A172 (cell line): ENCODE measurements around the gene ATP2B2. TPM values are rescaled to one million over a fixed set of nuclear protein-coding genes. Genes with fewer than 3 reads are reported as not detected.

Experiments
- DNase-seq: peaks from one replicate; pipeline ENCODE4 v3.0.0-alpha.2; 2015; ENCODE audit warnings: low spot score
- total RNA-seq: library from RNA; depleted of rRNA; stranded (reverse); fragments of >200 nt; shearing (Covaris generic); gene quantifications from 2 replicates; pipeline ENCODE4 v1.2.3, GENCODE V29; 2014

The ATP2B2 gene
- total RNA-seq, 1 experiment from 2014 or later, result 0.50 TPM

DNA sequence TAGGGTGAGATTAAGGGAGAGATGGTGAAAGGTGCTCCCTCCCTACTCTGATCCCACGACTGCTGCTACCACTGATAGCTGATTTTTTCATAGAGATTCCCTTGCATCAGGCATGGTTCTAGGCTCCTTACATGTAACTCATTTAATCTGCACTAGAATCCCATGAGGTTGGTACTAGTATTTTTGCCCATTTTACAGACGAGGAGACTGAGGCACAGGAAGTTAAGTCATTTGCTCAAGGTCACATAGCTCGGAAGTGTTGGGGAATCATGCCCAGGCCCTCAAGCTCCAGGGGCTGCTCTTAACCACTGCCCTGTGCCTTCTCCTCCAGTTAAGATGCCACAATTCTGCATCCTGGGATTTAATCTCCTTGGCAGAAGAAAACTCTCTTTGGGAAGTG, 11.2 kb downstream of the ATP2B2 start:
- no peak for DNase-seq

DNA sequence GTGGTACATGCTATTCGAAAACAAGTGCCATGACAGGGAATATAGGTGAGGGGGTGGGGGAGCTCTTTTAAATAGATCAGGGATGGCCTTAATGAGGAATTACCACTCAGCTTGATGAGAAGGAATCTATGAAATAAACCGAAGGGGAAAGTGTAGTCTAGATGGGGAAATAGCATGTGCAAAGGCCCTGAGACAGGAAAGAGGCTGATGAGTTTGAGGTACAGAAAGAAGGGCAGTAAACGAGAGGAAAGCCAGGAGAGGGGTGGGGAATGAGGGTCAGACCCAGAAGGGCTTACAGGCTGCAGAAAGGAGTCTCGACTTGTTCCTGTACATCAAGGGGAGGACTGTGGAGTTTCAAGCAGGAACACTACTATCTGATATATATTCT, 12.2 kb downstream of the ATP2B2 start:
- DNase-seq, result no peak

DNA sequence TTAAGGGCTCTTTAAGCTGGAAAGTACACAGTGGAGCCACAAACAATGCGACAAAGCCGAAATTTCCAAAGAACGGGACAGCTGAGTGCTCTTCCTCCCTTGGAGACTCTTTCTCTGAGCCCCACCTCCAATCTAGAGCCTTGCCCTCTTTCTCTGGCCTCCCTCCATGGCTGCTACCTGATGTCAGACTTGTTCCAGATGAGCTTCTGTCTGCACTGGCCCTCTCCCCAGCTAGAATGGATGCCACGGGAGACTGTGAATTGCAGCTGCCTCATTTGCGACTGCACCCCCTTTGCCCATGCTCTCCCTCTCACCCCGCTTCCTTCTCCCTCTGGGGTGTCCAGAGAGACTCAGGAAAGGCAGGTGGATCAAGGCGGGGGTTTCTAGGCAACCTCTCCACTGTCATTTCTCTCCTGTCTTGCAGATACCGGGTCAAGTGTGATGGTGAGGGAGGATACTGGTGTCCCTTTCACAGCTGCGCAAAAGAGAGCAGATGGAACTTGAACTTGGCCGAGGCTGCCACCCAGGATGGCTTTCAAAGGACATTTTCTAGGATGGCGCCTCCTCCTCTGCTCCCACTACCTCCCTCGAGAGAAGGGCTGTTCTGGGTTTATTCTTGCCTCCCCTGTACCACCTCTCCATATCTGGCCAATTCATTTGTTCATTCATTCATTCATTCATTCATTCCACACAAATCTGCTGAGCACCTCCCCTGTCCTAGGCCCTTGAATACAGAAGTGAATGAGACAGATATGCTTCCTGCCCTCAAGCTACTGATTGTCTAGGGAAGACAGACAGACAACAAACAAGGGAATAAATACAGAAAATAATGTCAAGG, 12.8 kb downstream of the ATP2B2 start:
- DNase-seq, result no peak

DNA sequence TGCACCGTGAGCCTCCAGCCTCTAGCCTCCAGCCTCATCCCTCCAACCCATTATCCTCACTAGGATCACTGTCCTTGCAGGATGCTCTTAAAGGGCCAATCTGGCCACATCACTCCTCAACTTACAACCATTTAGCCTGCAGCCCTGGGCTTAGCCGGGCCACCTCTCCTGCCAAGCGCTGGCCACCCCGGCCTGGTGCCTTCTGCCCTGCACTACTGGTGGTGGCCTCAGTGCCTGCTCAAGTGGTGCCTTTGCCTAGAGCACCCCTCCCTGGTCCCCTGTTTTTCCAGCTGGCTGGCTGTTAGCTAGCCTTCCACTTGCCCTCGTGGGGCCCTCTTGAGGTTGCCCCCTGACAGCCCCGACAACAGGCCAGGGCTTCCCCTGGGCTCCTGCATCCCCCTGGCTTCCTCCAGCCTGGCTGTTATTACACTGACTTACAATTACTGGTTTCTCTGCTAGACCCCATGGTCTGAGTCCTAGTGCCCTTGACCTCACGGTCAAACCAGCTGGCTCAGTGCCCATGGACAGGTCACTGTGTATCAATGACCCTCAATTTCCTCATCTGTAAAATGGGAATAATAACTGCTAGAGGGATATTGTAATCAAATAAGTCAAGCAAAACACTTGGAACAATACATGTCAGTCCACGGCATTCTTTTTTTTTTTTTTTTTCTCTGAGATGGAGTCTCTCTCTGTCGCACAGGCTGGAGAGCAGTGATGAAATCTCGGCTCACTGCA, 15.5 kb downstream of the ATP2B2 start:
- no peak for DNase-seq

DNA sequence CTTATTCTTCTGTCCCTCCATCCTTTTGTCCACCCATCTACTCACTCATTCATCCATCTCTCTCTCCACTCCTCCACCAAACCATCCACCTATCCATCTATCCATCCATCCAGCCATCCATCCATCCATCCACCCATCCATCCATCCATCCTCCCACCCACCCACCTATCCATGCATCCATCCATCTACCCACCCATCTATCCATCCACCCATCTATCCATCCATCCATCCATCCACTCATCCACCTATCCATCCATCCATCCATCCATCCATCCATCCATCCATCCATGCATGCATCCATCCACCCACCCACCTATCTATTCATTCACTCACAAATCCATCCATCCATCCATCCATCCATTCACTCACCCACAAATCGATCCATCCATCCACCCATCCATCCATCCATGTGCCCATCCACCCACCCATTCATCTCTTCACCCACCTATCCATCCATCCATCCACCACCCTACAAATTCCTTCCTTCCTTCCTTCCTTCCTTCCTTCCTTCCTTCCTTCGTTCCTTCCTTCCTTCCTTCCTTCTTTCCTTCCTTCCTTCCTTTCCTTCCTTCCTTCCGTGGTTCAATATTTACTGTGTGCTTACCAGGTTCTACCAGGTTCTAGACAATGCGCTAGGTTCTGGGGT, 17.3 kb downstream of the ATP2B2 start:
- DNase-seq, result no peak

DNA sequence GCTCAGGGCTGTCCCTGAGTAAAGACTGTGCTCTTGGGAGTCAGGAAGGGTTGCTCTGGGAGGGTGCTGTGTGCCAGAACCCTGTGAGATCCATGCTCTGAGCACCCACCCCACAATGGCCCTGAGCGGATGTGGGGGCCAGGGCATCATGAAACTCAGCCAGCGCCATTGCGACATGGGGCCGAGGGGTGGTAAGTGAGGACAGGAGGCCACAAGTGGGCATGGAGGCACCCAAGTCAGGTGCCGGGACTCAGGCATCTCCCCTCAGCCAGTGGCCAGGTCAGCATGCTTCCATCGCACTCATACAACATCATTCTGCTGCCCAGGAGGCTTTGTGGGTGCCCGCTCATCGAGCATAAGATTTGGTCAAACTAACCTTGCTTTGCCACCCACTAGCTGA, 19.6 kb downstream of the ATP2B2 start:
- DNase-seq, result no peak

DNA sequence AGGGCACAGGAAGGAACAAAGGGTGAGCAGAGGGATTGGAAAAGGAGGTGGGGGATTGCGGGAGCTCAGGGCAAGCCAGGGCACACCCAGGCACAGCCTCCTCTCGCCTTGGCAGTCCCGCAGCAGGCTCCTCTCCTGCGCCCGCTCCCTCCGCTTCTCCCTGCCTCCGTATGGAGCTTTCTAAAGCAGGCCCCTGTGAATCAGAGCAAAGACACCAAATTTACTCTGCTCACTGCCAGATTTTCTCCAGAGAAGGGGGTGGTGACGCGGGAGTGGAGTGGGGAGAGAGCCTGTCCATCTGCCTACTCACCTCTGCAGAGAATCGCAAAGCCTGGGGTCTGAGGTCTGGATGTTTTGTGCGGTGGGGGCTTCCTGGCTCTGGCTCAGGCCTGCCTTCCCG, 20.0 kb downstream of the ATP2B2 start:
- no peak for DNase-seq

DNA sequence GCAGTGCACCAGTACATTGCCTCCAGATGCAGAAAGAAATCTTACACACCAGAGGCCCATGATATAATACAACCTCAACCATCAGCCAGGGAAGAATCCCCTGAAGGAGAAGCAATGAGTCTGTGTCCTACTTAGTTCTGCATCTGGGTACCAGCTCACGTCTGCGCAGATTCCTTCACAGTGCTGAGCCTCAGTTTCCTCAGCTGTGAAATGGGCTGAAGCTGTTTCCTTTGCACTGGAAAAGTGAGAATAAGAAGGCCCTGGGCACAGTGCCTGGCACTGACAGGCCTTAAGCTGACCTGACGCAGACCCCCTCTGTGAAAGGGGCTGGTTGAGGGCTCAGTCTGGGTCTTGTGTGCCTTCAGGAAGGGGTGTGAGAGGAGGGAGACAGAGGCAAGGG, 20.7 kb downstream of the ATP2B2 start:
- no peak for DNase-seq

DNA sequence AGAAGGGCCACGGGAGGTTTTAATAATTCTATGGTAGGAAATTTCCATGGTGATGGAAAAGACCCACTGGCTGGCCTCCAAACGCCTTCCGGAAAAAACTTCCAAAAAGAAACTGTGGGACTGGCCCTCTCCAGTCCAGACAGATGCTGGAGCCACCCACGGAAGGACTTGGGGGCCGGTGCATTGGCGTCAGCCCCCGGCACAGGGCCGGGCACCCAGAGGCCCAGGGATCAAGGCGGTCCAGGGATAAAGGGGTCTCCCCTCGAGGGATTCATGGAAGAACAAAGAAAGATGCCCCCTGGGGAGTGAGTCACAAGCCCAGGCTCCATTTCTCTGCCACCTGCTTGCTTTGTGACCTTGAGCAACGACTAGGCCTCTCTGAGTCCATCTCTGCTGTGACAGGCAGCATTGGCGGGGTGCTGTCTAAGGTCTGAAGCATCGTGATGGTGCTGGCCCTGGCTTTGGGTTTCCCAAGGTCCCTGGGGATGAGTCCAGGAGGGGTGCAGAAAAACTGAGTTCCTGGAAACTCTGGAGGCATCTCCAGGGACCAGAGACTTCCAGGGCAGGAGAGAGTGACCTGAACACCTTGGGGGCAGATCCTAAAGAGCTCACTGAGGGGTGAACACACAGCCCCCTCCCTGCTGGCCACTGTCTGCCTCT, 21.6 kb downstream of the ATP2B2 start:
- no peak for DNase-seq

DNA sequence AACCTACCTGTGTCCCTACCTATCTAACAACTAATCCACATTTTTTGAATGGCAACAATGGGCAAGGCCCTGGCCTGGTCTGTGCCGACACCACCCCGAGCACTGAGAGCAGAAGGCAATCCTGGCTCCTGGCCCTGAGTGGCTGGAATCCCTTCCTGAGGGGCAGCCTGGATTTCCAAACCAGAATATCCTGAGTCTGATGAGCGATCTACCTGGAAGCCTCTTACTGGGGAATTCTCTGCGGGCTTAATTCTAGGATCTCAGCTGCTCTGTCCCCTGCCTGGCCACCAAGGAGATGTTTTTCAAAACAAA, 22.1 kb downstream of the ATP2B2 start:
- no peak for DNase-seq

DNA sequence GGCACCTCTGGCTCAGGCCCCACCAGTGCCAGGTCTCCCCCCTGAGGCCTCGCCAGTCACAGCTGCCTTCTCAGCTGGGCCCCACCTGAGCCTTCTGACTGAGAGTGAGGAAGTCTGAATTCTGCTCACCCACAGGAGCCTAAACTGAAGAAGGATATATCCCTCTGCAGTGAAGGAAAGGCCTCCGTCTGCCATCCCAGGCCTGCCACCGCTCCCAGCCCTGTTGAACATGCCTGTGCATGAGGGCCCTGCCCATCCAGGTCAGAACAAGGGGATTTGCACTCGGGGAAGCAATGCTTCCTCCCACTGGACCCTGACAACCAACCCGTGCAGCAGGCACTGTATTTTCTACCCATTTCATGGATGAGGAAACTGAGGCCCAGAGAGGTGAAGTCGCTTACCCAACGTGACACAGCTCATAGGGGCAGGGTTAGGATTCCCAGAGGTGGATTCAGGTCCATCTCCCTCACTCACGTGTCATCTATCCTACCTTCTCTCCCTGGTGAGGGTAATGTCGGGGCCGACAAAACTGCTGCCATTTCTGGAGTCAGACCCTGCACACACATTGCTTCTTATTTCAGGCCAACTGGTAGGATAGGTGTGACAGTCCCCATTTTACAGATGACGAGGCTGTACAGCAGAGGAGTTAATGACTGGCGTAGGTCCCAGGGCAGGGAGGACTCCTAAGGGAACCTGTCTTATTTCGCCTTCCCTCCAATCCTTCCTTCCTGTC, 22.6 kb downstream of the ATP2B2 start:
- DNase-seq, result no peak

DNA sequence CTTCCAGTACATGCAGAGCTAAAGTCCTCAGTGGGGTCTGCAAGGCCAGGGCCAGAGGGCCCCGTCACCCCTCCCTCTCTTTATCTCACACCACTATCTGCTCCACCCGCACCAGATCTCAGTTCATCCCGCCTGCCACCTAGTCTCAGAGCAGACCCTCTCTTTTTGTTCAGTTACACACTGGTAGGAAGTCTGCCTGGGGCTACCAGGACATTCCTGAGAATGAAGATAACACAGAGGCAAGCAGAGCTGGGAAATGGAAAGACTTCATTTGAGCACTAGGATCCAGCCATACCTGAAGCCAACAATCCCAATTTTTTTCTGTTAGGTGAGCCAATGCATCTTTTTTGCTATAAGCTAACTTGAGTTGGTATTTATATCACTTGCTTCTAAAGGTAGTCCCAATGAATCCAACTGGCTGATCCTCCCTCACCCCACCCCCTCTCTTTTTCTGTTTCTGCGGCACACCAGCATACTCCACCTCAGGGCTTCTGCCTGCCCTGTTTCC, 24.5 kb downstream of the ATP2B2 start:
- no peak for DNase-seq

DNA sequence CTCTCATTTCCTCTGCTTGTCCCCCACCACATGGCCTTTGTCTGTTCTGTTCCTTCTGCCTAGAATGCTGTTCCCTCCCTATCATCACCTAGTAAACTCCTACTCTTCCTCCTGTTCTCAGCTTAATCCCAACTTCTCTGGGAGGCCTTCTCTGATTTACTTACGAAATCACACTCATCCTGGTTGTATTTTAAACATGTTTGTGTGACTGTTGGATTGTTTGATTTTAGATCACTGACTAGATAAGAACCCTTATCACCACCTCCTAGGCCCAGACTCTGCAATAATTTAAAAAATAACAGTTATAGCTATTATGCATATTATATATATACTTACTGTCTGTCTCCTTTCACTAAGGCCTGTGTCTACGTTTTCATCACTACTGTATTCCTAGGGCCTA, 26.1 kb downstream of the ATP2B2 start:
- DNase-seq, result no peak

DNA sequence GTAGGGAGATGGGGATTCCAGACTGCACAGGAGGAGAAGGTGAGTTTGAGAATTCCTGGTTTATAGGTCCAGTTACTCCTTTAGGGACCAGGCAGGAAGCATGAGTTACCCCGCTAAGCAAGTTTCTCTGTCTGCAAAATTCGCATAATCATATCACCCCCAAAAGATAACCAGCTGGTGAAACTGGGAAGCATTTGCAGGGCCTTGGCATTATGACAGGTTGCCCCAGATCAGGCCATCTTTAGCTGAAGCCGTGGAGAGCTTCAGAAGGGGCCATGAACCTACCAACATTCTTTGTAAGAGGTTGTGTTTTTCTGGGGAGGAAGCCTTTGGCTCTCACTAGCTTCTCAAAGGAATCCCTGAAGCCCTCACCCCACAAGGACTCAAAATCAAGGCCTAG, 29.4 kb downstream of the ATP2B2 start:
- DNase-seq, result no peak

DNA sequence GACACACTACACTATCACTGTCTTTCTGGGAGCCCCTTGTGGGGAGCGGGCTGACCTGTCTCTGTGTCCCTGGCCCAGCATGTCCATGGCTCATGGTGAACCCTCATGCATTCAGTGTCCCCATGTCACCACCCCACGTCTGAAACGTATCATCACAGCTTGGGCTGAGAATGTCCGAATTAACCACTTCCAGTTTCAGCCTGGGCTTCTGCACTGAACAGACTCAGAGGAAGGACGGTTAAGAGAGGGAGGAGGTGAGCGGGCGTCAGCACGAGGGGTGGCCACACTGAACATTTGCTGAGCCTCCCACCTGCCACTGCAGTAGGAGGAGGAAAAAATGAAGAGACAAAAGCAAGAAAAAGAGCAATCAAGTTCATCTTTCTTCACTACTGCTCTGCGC, 30.5 kb downstream of the ATP2B2 start:
- no peak for DNase-seq

DNA sequence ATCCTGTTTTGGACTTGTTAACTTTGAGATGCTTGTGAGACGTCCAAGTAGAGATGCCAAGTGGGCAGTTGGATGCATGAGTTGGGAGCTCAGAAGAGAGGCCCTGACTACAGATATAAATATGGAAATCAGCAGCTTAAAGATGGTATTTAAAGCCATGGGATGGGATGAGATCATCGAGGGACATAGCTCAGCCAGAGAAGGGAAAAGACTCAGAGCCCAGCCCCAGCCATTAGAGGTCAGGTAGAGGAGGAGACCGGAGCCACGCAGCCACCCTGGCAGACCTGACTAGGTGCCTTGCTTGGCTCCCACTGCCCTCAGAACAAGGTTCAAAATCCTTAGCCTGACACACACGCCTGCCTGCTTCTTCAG, 31.1 kb downstream of the ATP2B2 start:
- no peak for DNase-seq

DNA sequence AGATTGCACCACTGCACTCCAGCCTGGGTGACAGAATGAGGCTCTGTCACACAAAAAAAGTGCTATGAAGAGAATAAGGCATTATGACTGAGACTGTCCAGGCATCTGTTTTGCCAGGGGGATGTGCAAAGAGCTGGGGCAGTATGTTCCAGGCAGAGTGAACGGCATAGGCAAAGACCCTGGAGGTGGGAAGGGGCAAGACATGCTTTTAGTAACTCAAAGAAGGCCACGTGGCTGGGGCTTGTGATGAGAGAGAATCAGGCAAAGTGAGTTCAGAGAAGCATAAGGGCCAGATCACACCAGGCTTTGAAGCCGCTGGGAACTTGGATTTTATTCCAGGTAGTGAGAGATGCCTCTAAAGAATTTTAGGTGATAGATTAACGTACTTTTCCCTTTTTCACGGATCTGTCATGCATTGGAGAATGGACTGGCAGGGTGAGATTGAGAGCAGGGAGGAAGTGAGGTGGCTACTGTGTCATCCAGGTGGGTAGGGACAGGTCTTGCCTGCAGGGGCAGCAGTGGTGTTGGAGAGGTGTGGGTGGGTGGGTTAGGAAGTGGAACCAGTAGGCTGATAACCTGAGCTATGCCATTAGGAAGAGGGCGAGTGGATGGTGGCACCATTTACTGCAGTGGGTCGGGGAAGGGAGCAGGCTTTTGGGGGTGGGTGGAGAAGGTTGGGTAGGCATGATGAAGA, 31.7 kb downstream of the ATP2B2 start:
- no peak for DNase-seq

DNA sequence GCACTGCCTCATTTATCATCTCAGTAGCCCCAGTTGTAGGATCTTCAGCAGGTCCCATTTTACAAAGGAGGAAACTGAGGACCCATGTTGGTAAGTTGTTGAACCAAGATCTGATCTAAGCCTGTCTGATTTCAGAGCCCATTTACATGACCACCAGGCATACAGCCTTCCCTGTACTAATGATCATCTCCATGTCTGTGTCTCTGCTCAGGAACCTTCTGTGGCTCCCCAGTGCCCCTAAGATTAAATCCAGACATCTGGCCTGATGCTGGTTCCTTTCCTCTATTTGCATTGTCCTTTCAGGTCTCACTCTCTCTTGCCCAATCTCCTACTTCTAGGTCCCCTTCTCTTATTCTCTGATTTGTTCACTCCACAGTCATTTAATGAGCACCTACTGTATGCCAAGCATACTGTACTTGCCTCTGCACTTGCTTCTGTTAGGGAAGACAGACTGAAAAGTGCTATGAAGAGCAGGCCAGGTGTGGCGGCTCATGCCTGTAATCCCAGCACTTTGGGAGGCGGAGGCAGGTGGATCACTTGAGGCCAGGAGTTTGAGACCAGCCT, 32.4 kb downstream of the ATP2B2 start:
- DNase-seq, result no peak

DNA sequence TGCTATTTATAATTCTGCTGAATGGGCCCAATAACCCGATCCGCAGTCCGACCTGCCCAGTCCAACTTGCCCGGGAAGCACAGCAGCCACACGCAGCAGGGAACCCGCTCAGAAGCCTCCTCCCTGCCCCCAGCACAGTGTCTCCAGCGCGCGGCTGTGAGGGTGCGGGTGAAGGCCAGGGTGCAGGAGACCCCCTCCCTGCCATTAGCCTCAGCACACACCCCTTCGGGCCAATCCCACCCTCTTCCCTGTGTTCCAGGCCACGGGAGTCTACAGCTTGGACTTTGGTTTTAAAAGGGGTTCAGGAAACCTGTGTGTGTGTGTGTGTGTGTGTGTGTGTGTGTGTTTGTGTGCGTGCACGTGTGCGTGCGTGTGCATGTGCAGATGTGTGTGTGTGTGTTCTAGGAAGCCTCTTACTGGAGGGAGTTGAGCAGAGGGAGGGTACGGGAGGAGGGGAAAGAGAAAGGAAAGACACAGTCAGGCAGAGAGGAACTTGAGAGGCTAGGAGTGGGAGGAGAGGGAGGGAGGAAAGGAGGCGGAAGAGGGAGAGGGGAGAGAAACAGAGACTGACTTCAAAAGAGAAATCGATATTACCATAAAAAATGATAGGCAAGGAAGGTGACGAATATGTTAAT, 34.2 kb downstream of the ATP2B2 start:
- no peak for DNase-seq
